Measurements from ENCODE around the gene INSR. TPM values are rescaled to one million over a fixed set of nuclear protein-coding genes. Genes with fewer than 3 reads are reported as not detected.

The INSR gene
- total and polyA plus RNA-seq, 4 experiments from 2014 or later: 0.06 to 2.2 (median 0.69) TPM

DNA sequence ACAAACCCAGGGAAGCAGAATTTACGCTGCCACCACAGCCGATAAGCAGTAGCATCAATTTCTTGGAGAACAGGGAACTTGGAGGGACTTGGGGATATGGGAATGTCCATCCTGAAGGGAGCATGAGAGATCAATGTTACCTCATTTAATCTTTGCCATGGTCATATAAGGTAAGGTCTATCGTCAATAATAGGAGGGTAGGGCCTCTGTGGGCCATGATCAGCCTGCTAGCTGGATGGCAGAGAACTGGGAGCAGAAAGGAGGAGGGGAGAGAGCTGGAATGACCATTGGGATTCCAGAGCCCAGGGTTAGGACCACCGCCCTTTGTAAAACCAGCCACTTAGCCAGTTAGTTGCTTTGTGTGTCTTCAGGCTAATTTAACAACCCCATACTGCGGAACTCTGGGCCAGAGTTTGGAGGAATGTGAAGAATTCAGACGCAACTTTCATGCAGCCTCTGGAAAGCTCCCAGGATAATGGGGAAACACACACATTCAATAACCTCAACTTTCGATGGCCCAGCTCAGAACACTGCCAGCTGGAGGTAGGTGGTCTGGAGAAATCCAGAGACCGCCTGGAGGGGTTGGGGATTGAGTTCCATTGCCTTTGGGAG is 184.4 kb downstream of the INSR start:
- Histone ChIP-seq H3K4me3 (ENCODE audit: low read length in 2 of 2) (no peak overlapping the region), H3K36me3 (ENCODE audit: insufficient read depth, low read length) (no peaks in the 10 kb centered on the region), H3K27ac (ENCODE audit: low read depth, low read length) (no peak overlapping the region), H3K9me3 (ENCODE audit: control insufficient read depth in 1 of 2, low read length in 2 of 2) (no peaks in the 10 kb centered on the region), H3K27me3 (ENCODE audit: insufficient read depth, low read length) (no peaks in the 10 kb centered on the region), H3K4me1 (ENCODE audit: insufficient read depth, low read length) (no peaks in the 10 kb centered on the region)
- Mint-ChIP-seq H3K27me3 (peaks cover 3 to 6% of the 10 kb centered on the region in 2 donors), H3K27ac (no peak overlapping the region), H3K4me1 (no peaks in the 10 kb centered on the region), H3K36me3 (no peaks in the 10 kb centered on the region), H3K4me3 (no peak overlapping the region), H3K9me3 (peaks cover 0 to 5% (median 2%) of the 10 kb centered on the region in 8 donors)
- CTCF ChIA-PET (ENCODE audit: partially characterized antibody): interaction anchor here (1.4 kb wide), 1 partner anchor 40 kb away, joined by 4 read pairs; no protein-coding TSS in a partner anchor
- intact Hi-C loops (cut with micrococcal nuclease): no loop called here
- POLR2A ChIA-PET (ENCODE audit: partially characterized antibody): no interaction called here
- no peak for DNase-seq

DNA sequence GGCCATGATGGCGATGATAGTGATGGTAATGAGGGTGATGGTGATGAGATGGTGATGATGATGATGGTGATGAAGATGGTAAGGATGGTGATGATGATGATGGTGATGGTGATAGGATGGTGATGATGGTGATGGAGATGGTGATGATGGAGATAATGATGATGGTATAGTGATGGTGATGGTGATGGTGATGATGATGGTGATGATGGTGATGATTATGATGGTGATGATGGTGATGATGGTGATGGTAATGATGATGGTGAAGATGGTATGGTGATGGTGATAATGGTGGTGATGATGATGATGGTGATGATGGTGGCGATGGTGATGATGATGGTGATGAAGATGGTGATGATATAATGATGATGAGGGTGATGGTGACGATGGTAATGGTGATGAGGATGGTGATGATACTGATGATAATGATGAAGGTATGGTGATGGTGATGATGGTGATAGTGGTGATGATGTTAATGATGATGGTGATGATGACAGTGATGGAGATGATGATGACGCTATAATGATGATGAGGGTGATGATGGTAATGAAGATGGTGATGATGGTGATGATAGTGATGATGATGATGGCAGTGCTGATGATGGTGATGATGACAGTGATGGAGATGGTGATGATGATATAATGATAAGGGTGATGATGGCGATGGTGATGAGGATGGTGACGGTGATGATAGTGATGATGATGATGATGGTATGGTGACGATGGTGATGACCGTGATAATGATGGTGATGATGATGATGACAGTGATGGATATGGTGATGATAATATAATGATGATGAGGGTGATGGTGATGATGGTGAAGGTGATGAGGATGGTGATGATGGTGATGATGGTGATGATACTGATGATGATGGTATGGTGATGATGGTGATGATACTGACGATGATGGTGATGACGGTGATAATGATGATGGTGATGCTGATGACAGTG is 187.2 kb downstream of the INSR start:
- no peaks in the 10 kb centered on the region for H3K27me3 ChIP-seq (ENCODE audit: insufficient read depth, low read length)
- peaks cover 3 to 6% (median 5%) of the 10 kb centered on the region in 4 donors for H3K4me1 Mint-ChIP-seq
- peaks cover 3% of the 10 kb centered on the region for H3K4me1 ChIP-seq (ENCODE audit: insufficient read depth, low read length)
- intact Hi-C loops (cut with micrococcal nuclease): no loop called here
- CTCF ChIA-PET (ENCODE audit: partially characterized antibody): no interaction called here
- DNase-seq: no peak
- no peaks in the 10 kb centered on the region for H3K36me3 ChIP-seq (ENCODE audit: insufficient read depth, low read length)
- H3K27me3 Mint-ChIP-seq: peaks cover 0 to 3% of the 10 kb centered on the region in 2 donors
- no peaks in the 10 kb centered on the region for H3K9me3 ChIP-seq (ENCODE audit: control insufficient read depth in 1 of 2, low read length in 2 of 2)
- no peaks in the 10 kb centered on the region for H3K9me3 Mint-ChIP-seq
- no peak overlapping the region for H3K4me3 ChIP-seq (ENCODE audit: low read length in 2 of 2)
- POLR2A ChIA-PET (ENCODE audit: partially characterized antibody): no interaction called here
- no peaks in the 10 kb centered on the region for H3K36me3 Mint-ChIP-seq
- no peak overlapping the region for H3K27ac Mint-ChIP-seq
- H3K27ac ChIP-seq (ENCODE audit: low read depth, low read length): no peak overlapping the region
- H3K4me3 Mint-ChIP-seq: no peak overlapping the region

DNA sequence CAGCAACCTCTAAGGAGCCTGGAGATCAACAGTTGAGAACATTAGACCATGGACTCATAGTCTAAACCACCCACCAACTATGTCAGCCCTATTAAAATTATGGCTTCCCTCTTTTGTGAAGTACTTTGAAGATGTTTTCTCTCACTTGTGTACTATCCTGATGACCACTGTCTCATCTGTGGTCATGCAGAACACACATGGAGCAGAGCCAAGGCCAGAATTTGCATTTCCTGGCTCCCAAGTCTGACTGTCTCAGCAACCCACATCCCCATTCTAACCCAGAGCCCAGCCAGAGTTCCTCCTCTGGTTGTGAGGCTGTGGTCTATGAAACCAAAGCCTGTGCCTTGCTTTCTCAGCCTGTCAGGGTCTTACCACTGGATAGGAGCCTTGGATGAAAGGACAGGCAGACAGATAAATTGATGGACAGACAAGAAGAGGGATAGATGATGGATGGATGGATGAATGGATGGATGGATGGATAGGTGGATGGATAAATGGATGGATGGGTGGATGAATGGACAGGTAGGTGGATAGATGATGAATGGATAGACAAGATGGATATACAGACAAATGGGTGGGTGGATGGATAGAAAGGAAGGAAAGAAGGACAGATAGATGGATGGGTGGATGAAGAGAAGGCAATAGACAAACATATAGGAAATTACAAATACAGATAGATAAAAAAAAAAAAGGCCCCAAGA is 189.3 kb downstream of the INSR start:
- CTCF ChIA-PET (ENCODE audit: partially characterized antibody): no interaction called here
- no peak for DNase-seq
- peaks cover 10 to 23% (median 13%) of the 10 kb centered on the region in 4 donors for H3K4me1 Mint-ChIP-seq
- H3K4me3 Mint-ChIP-seq: no peak overlapping the region
- Histone ChIP-seq H3K36me3 (ENCODE audit: insufficient read depth, low read length) (no peaks in the 10 kb centered on the region), H3K9me3 (ENCODE audit: control insufficient read depth in 1 of 2, low read length in 2 of 2) (no peaks in the 10 kb centered on the region), H3K4me1 (ENCODE audit: insufficient read depth, low read length) (peaks cover 11% of the 10 kb centered on the region), H3K27ac (ENCODE audit: low read depth, low read length) (no peak overlapping the region), H3K4me3 (ENCODE audit: low read length in 2 of 2) (no peak overlapping the region), H3K27me3 (ENCODE audit: insufficient read depth, low read length) (no peaks in the 10 kb centered on the region)
- peaks cover 0 to 3% of the 10 kb centered on the region in 2 donors for H3K27me3 Mint-ChIP-seq
- no peak overlapping the region for H3K27ac Mint-ChIP-seq
- H3K36me3 Mint-ChIP-seq: no peaks in the 10 kb centered on the region
- POLR2A ChIA-PET (ENCODE audit: partially characterized antibody): no interaction called here
- H3K9me3 Mint-ChIP-seq: no peaks in the 10 kb centered on the region
- intact Hi-C loops (cut with micrococcal nuclease): no loop called here

DNA sequence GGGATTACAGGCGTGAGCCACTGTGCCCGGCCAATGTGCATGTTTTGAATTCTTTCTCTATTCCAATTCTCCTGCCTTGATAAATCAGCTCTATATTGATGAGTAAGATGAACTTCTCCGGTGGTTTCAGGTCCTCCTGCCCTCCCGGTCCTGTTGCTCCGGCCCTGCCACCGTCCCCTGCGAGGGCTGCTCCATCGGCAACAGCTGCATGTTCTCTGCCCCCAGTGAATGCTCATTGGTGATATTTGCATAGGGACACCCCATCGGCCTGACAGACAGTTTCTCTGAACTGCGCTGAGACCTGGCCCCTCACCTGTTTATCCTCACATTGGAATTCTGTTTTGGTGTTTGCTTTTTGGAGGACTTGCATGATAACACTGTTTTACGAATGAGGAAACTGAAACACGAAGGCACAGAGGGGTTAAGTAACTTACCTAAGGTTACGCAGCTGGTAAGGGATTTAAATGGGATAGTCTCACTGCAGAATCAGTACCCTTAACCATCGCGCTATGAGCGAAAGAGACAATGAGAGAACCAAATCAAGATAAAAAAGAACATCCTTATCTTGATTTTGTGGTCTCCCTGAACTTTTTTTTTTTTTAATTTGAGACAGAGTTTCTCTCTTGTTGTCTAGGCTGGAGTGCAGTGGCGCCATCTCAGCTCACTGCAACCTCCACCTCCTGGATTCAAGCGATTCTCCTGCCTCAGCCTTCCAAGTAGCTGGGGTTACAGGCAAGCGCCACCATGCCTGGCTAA is 192.5 kb downstream of the INSR start:
- intact Hi-C loops (cut with micrococcal nuclease): loop anchor here (1.0 to 2.0 kb wide), 4 partner anchors 225 to 579 kb away; partner anchors contain the start of gene TRAPPC5
- ChIA-PET POLR2A (ENCODE audit: partially characterized antibody) (interaction anchor here (1.0 to 1.8 kb wide), 3 partner anchors 240 to 247 kb away, joined by 5 to 9 read pairs (median 5); partner anchors contain the start of gene ARHGEF18), CTCF (ENCODE audit: partially characterized antibody) (interaction anchor here (0.6 to 2.7 kb wide), 16 partner anchors 10 to 1139 kb away, joined by 3 to 21 read pairs (median 4); partner anchors contain the start of genes TRAPPC5 and ZNF557)
- Mint-ChIP-seq H3K27ac (peak overlapping the region in 6 of 7 donors; percentile 53 to 83 (median 69)), H3K9me3 (peaks cover 0 to 17% (median 7%) of the 10 kb centered on the region in 8 donors), H3K27me3 (peaks cover 0 to 3% of the 10 kb centered on the region in 2 donors), H3K36me3 (peaks cover 5 to 10% of the 10 kb centered on the region in 2 donors), H3K4me3 (peak overlapping the region; percentile 41 to 78 (median 70)), H3K4me1 (peaks cover 13 to 40% (median 27%) of the 10 kb centered on the region in 4 donors)
- DNase-seq: peak; percentile 43 to 58 (median 48)
- Histone ChIP-seq H3K27ac (ENCODE audit: low read depth, low read length) (no peak overlapping the region), H3K36me3 (ENCODE audit: insufficient read depth, low read length) (no peaks in the 10 kb centered on the region), H3K27me3 (ENCODE audit: insufficient read depth, low read length) (no peaks in the 10 kb centered on the region), H3K9me3 (ENCODE audit: control insufficient read depth in 1 of 2, low read length in 2 of 2) (no peaks in the 10 kb centered on the region), H3K4me1 (ENCODE audit: insufficient read depth, low read length) (peaks cover 23% of the 10 kb centered on the region), H3K4me3 (ENCODE audit: low read length in 2 of 2) (no peak overlapping the region)

DNA sequence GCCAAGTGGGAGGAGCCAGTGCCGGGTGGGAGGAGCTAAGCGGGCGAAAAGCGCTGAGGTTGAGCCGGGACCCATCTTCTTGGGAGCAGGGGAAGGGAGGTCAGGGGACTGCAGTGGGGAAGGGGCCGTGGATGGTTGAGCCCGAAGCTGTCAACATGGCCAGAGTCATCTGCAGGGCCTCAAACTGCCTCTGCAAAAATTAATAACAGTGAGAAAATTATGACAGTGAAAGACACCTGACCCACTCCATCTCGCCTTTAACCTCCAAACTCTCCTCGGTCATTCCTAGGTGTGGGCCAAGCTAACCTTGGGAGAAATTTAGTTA is 194.7 kb downstream of the INSR start:
- Mint-ChIP-seq H3K36me3 (peaks cover 16 to 18% of the 10 kb centered on the region in 2 donors), H3K4me1 (peaks cover 13 to 40% (median 27%) of the 10 kb centered on the region in 4 donors), H3K9me3 (peaks cover 0 to 33% (median 22%) of the 10 kb centered on the region in 8 donors), H3K4me3 (peak overlapping the region; percentile 84 to 96 (median 92)), H3K27ac (peak overlapping the region; percentile 62 to 98 (median 93)), H3K27me3 (peaks cover 0 to 3% of the 10 kb centered on the region in 2 donors)
- Histone ChIP-seq H3K9me3 (ENCODE audit: control insufficient read depth in 1 of 2, low read length in 2 of 2) (no peaks in the 10 kb centered on the region), H3K27me3 (ENCODE audit: insufficient read depth, low read length) (no peaks in the 10 kb centered on the region), H3K27ac (ENCODE audit: low read depth, low read length) (peak overlapping the region; percentile 86), H3K4me1 (ENCODE audit: insufficient read depth, low read length) (peaks cover 23% of the 10 kb centered on the region), H3K4me3 (ENCODE audit: low read length in 2 of 2) (peak overlapping the region; percentile 57 to 86), H3K36me3 (ENCODE audit: insufficient read depth, low read length) (no peaks in the 10 kb centered on the region)
- DNase-seq: no peak
- CTCF ChIA-PET (ENCODE audit: partially characterized antibody): interaction anchor here (0.5 to 1.6 kb wide), 8 partner anchors 29 to 701 kb away, joined by 3 to 5 read pairs (median 4); partner anchors contain the start of gene ZNF557
- POLR2A ChIA-PET (ENCODE audit: partially characterized antibody): interaction anchor here (0.6 to 1.9 kb wide), 14 partner anchors 14 to 845 kb away, joined by 3 to 31 read pairs (median 6); partner anchors contain the start of genes ARHGEF18, MAP2K7, PET100 and TRAPPC5
- intact Hi-C loops (cut with micrococcal nuclease): loop anchor here (1.0 kb wide), 1 partner anchor 30 kb away; the partner anchor contains the start of gene ZNF557

Measured in CD4-positive, alpha-beta memory T cell (primary cell).